Upper lobe of left lung (tissue), 6 donors: ENCODE data around the gene HERC2. TPM values are rescaled to one million over a fixed set of nuclear protein-coding genes. Genes with fewer than 3 reads are reported as not detected.

Experiments
- ATAC-seq, 2 donors: fragments of 200-7000 bp; cut with Tn5 transposase; one replicate each; pipeline ENCODE4 v1.9.1; 2022; ENCODE audit warnings: mild to moderate bottlenecking in 2 of 2, moderate library complexity in 2 of 2; ENCODE audit not compliant: low FRiP score in 2 of 2
- DNase-seq, 2 donors: peaks; one replicate each; pipeline ENCODE4 v3.0.0-alpha.2; 2019 to 2020
- H3K27ac ChIP-seq, 4 donors: fragments of 200-600 bp; sonication (generic); one replicate each; pipeline ENCODE4 v1.5.1; 2016 to 2019
- H3K27me3 ChIP-seq, 4 donors: fragments of 200-600 bp; sonication (generic); one replicate each; pipeline ENCODE4 v1.5.1; 2017 to 2019
- H3K36me3 ChIP-seq, 4 donors: fragments of 200-600 bp; sonication (generic); one replicate each; pipeline ENCODE4 v1.5.1; 2016 to 2019
- H3K4me1 ChIP-seq, 4 donors: fragments of 200-600 bp; sonication (generic); one replicate each; pipeline ENCODE4 v1.5.1; 2018 to 2019
- H3K4me3 ChIP-seq, 4 donors: fragments of 200-600 bp; sonication (generic); one replicate each; pipeline ENCODE4 v1.5.1; 2017 to 2019; ENCODE audit warnings: mild to moderate bottlenecking in 2 of 4, moderate library complexity in 1 of 4
- H3K9me3 ChIP-seq, 4 donors: fragments of 200-600 bp; sonication (generic); one replicate each; pipeline ENCODE4 v1.5.1; 2018 to 2019
- CTCF ChIP-seq, 6 experiments: fragments of 450-650 bp in 4 of 6; fragments of 200-600 bp in 2 of 6; sonication (generic) in 2 of 6; IDR thresholded peaks; one replicate each; pipeline ENCODE4 v1.5.1; 2016 to 2019; ENCODE audit warnings: antibody characterized with exemption in 6 of 6
- EP300 ChIP-seq, 4 donors: sonication (generic); formaldehyde crosslinking; IDR thresholded peaks; one replicate each; pipeline ENCODE4 v1.5.1; 2017; ENCODE audit warnings: antibody characterized with exemption in 4 of 4, control low read depth in 2 of 4
- POLR2A ChIP-seq, 4 donors: fragments of 450-650 bp; IDR thresholded peaks; one replicate each; pipeline ENCODE4 v1.5.1; 2016 to 2017; ENCODE audit warnings: antibody characterized with exemption in 4 of 4, mild to moderate bottlenecking in 2 of 4
- POLR2AphosphoS5 ChIP-seq, 2 donors: sonication (generic); formaldehyde crosslinking; IDR thresholded peaks; one replicate each; pipeline ENCODE4 v1.5.1; 2017; ENCODE audit warnings: antibody characterized with exemption in 2 of 2
- WGBS, 2 donors: methylation state at CpG; one replicate each; pipeline ENCODE4 v1.1.5; 2017 to 2018; 5-methylcytosine and 5-hydroxymethylcytosine counted together
- total RNA-seq, 6 donors: library from RNA; depleted of rRNA in 4 of 6; stranded (reverse); fragments of >200 nt in 4 of 6; gene quantifications; one replicate each; pipeline versions ENCODE4 v1.1.0 to v1.2.1, GENCODE V29; 2016 to 2021
- donor health status: DM: no; HTN: no; CAD: no; lungs with moderate emphysema.
- donor health status: DM: no; HTN: yes; CAD: no; lungs with severe emphysema.

Gene HERC2
- total RNA-seq, 6 donors from 2014 or later = 48.6 to 113 (median 53.4) TPM

GRCh38 chr15:28281876-28282275, 40.1 kb downstream of the HERC2 start:
- DNase-seq (no peak), ATAC-seq (no peak)
- H3K4me3 ChIP-seq = no peak overlapping the region
- H3K27ac ChIP-seq = no peak overlapping the region
- peaks cover 0 to 7% (median 1%) of the 10 kb centered on the region in 4 donors for H3K4me1 ChIP-seq
- 93% methylated on average over 7 of the region's 7 CpGs for WGBS, 2 donors
- no peaks in the 10 kb centered on the region for H3K9me3 ChIP-seq
- TF ChIP-seq EP300 (IDR thresholded peaks at IDR 0.05) = no peak
- TF ChIP-seq POLR2A (IDR thresholded peaks at IDR 0.05) = no peak
- H3K27me3 ChIP-seq = no peaks in the 10 kb centered on the region
- H3K36me3 ChIP-seq = peaks cover 0 to 19% (median 1%) of the 10 kb centered on the region in 4 donors

- Histone ChIP-seq H3K4me3 (no peak overlapping the region), H3K36me3 (peaks cover 3 to 53% (median 38%) of the 10 kb centered on the region in 4 donors), H3K27ac (no peak overlapping the region), H3K9me3 (no peaks in the 10 kb centered on the region), H3K4me1 (no peaks in the 10 kb centered on the region), H3K27me3 (no peaks in the 10 kb centered on the region)
- DNase-seq = no peak
- WGBS, 2 donors = 97 to 98% methylated on average over 16 of the region's 16 CpGs
- TF ChIP-seq POLR2AphosphoS5 (IDR thresholded peaks at IDR 0.05) = no peak
- no peak for TF ChIP-seq CTCF (IDR thresholded peaks at IDR 0.05)
- no peak for TF ChIP-seq POLR2A (IDR thresholded peaks at IDR 0.05)
- TF ChIP-seq EP300 (IDR thresholded peaks at IDR 0.05) = no peak
- no peak for ATAC-seq
These were observed 47.3 kb downstream of the HERC2 start for GRCh38 chr15:28274635-28275034.

GRCh38 chr15:28273873-28274610, 47.9 kb downstream of the HERC2 start:
- 89 to 92% methylated on average over 27 of the region's 27 CpGs for WGBS, 2 donors
- TF ChIP-seq CTCF (IDR thresholded peaks at IDR 0.05) (no peak), EP300 (IDR thresholded peaks at IDR 0.05) (no peak), POLR2A (IDR thresholded peaks at IDR 0.05) (no peak), POLR2AphosphoS5 (IDR thresholded peaks at IDR 0.05) (no peak)
- Histone ChIP-seq H3K4me1 (no peaks in the 10 kb centered on the region), H3K4me3 (no peak overlapping the region), H3K27me3 (no peaks in the 10 kb centered on the region), H3K9me3 (no peaks in the 10 kb centered on the region), H3K27ac (no peak overlapping the region), H3K36me3 (peaks cover 3 to 56% (median 41%) of the 10 kb centered on the region in 4 donors)
- ATAC-seq (no peak), DNase-seq (peak in 1 of 2 donors; percentile 67)

GRCh38 chr15:28273468-28273867, 48.5 kb downstream of the HERC2 start:
- H3K27me3 ChIP-seq = no peaks in the 10 kb centered on the region
- ATAC-seq = no peak
- TF ChIP-seq POLR2AphosphoS5 (IDR thresholded peaks at IDR 0.05) (no peak), POLR2A (IDR thresholded peaks at IDR 0.05) (no peak), CTCF (IDR thresholded peaks at IDR 0.05) (no peak), EP300 (IDR thresholded peaks at IDR 0.05) (no peak)
- no peak overlapping the region for H3K4me3 ChIP-seq
- no peak for DNase-seq
- WGBS, 2 donors = 55 to 66% methylated on average over 5 of the region's 5 CpGs
- no peak overlapping the region for H3K27ac ChIP-seq
- no peaks in the 10 kb centered on the region for H3K4me1 ChIP-seq
- no peaks in the 10 kb centered on the region for H3K9me3 ChIP-seq
- H3K36me3 ChIP-seq = peaks cover 4 to 62% (median 47%) of the 10 kb centered on the region in 4 donors

- ATAC-seq = no peak
- WGBS, 2 donors = 89 to 94% methylated on average over 8 of the region's 8 CpGs
- no peaks in the 10 kb centered on the region for H3K4me1 ChIP-seq
These were observed 49.4 kb downstream of the HERC2 start for GRCh38 chr15:28272587-28272986.

More at GRCh38 chr15:28272587-28272986, 49.4 kb downstream of the HERC2 start:
- no peak for DNase-seq
- H3K36me3 ChIP-seq = peaks cover 7 to 71% (median 56%) of the 10 kb centered on the region in 4 donors
- no peak overlapping the region for H3K4me3 ChIP-seq
- no peaks in the 10 kb centered on the region for H3K9me3 ChIP-seq
- no peak overlapping the region for H3K27ac ChIP-seq
- no peak for TF ChIP-seq POLR2AphosphoS5 (IDR thresholded peaks at IDR 0.05)
- TF ChIP-seq CTCF (IDR thresholded peaks at IDR 0.05) = no peak
- no peak for TF ChIP-seq EP300 (IDR thresholded peaks at IDR 0.05)
- no peak for TF ChIP-seq POLR2A (IDR thresholded peaks at IDR 0.05)
- no peaks in the 10 kb centered on the region for H3K27me3 ChIP-seq
